Measurements from ENCODE around the gene CRTC3. TPM values are rescaled to one million over a fixed set of nuclear protein-coding genes. Genes with fewer than 3 reads are reported as not detected.

Gene CRTC3
- total RNA-seq, 2 donors from 2014 or later = 10.5 to 13.0 TPM

GRCh38 chr15:90545095-90545494 is 15.4 kb downstream of the CRTC3 start:
- 89 to 95% methylated on average over 7 of the region's 7 CpGs for WGBS, 2 donors
- no peaks in the 10 kb centered on the region for H3K27me3 ChIP-seq
- H3K27ac ChIP-seq = no peak overlapping the region
- no peaks in the 10 kb centered on the region for H3K36me3 ChIP-seq (replicated peaks in 1 of 2; ENCODE audit: insufficient read depth in 1 of 2, low read depth in 2 of 2)
- H3K4me1 ChIP-seq = peaks cover 7% of the 10 kb centered on the region
- no peak for DNase-seq
- no peak for TF ChIP-seq CTCF (IDR thresholded peaks at IDR 0.05)
- no peak for TF ChIP-seq POLR2A (IDR thresholded peaks at IDR 0.05)
- H3K4me3 ChIP-seq = no peak overlapping the region
- H3K9me3 ChIP-seq = no peaks in the 10 kb centered on the region
- intact Hi-C loops (cut with DNase I) = no loop called here
- no peak for ATAC-seq

GRCh38 chr15:90547540-90547939 is 17.8 kb downstream of the CRTC3 start:
- no peak overlapping the region for H3K27ac ChIP-seq
- 49 to 86% methylated on average over 2 of the region's 2 CpGs for WGBS, 2 donors
- TF ChIP-seq CTCF (IDR thresholded peaks at IDR 0.05) (no peak), POLR2A (IDR thresholded peaks at IDR 0.05) (no peak)
- H3K36me3 ChIP-seq (replicated peaks in 1 of 2; ENCODE audit: insufficient read depth in 1 of 2, low read depth in 2 of 2) = no peaks in the 10 kb centered on the region
- DNase-seq (no peak), ATAC-seq (no peak)
- H3K4me1 ChIP-seq = peaks cover 14% of the 10 kb centered on the region
- intact Hi-C loops (cut with DNase I) = no loop called here
- H3K4me3 ChIP-seq = no peak overlapping the region
- no peaks in the 10 kb centered on the region for H3K27me3 ChIP-seq
- H3K9me3 ChIP-seq = no peaks in the 10 kb centered on the region

GRCh38 chr15:90550919-90551318 is 21.2 kb downstream of the CRTC3 start:
- peaks cover 28% of the 10 kb centered on the region for H3K4me1 ChIP-seq
- no peak overlapping the region for H3K27ac ChIP-seq
- H3K27me3 ChIP-seq = no peaks in the 10 kb centered on the region
- H3K36me3 ChIP-seq (replicated peaks in 1 of 2; ENCODE audit: insufficient read depth in 1 of 2, low read depth in 2 of 2) = no peaks in the 10 kb centered on the region
- H3K4me3 ChIP-seq = no peak overlapping the region
- TF ChIP-seq POLR2A (IDR thresholded peaks at IDR 0.05) = no peak
- WGBS, 2 donors = 78 to 89% methylated on average over 6 of the region's 6 CpGs
- DNase-seq (no peak), ATAC-seq (no peak)
- intact Hi-C loops (cut with DNase I) = no loop called here
- H3K9me3 ChIP-seq = no peaks in the 10 kb centered on the region

- WGBS, 2 donors = 83 to 92% methylated on average over 5 to 8 of the region's 8 CpGs
- peak in 1 of 4 donors; percentile 25 for DNase-seq
- intact Hi-C loops (cut with DNase I) = no loop called here
- Histone ChIP-seq H3K27me3 (no peaks in the 10 kb centered on the region), H3K36me3 (replicated peaks in 1 of 2; ENCODE audit: insufficient read depth in 1 of 2, low read depth in 2 of 2) (no peaks in the 10 kb centered on the region), H3K27ac (peak overlapping the region; percentile 12 to 70 (median 60)), H3K4me3 (no peak overlapping the region), H3K9me3 (no peaks in the 10 kb centered on the region), H3K4me1 (peaks cover 31% of the 10 kb centered on the region)
- TF ChIP-seq POLR2A (IDR thresholded peaks at IDR 0.05) (no peak), CTCF (IDR thresholded peaks at IDR 0.05) (no peak)
- ATAC-seq = peak; percentile 49
Observed at GRCh38 chr15:90552162-90552928, 22.6 kb downstream of the CRTC3 start.

- 25 to 32% methylated on average over 1 of the region's 1 CpG for WGBS, 2 donors
- peaks cover 31% of the 10 kb centered on the region for H3K4me1 ChIP-seq
- H3K27ac ChIP-seq = peak overlapping the region; percentile 12 to 70 (median 60)
- intact Hi-C loops (cut with DNase I) = no loop called here
- H3K36me3 ChIP-seq (replicated peaks in 1 of 2; ENCODE audit: insufficient read depth in 1 of 2, low read depth in 2 of 2) = no peaks in the 10 kb centered on the region
- TF ChIP-seq POLR2A (IDR thresholded peaks at IDR 0.05) (no peak), CTCF (IDR thresholded peaks at IDR 0.05) (no peak)
- H3K4me3 ChIP-seq = no peak overlapping the region
- DNase-seq = no peak
- H3K27me3 ChIP-seq = no peaks in the 10 kb centered on the region
- ATAC-seq = no peak
- H3K9me3 ChIP-seq = no peaks in the 10 kb centered on the region
Observed at GRCh38 chr15:90552929-90553211, 23.1 kb downstream of the CRTC3 start.
